HepG2 (cell line): Measurements from ENCODE around the gene ZNF32.

ENCODE experiments used
- BRCA1 ChIP-seq: sonication (generic); formaldehyde crosslinking; IDR thresholded peaks from 2 replicates; pipeline ENCODE4 v1.4.0; 2020; ENCODE audit warnings: missing genetic modification reagents
- ESRRA ChIP-seq: sonication (generic); formaldehyde crosslinking; IDR thresholded peaks from 2 replicates; pipeline ENCODE4 v1.5.1; 2020; ENCODE audit warnings: mild to moderate bottlenecking, low read depth, missing genetic modification reagents
- EZH2 ChIP-seq: conservative IDR thresholded peaks from 2 replicates; pipeline ENCODE4 v1.6.1; 2012; ENCODE audit warnings: mild to moderate bottlenecking, low read depth, low read length, moderate library complexity
- HOXD1 ChIP-seq: sonication (generic); formaldehyde crosslinking; IDR thresholded peaks from 2 replicates; pipeline ENCODE4 v1.5.0; 2020; ENCODE audit warnings: missing genetic modification reagents
- RAD21 ChIP-seq: fragments of 450-650 bp; formaldehyde crosslinking; IDR thresholded peaks from 2 replicates; pipeline ENCODE4 v1.5.0; 2020; ENCODE audit warnings: mild to moderate bottlenecking
- TAF1 ChIP-seq: sonication (generic); formaldehyde crosslinking; IDR thresholded peaks from 2 replicates; pipeline ENCODE4 v1.4.0; 2020; ENCODE audit warnings: missing genetic modification reagents
- ZSCAN29 ChIP-seq: sonication (generic); formaldehyde crosslinking; conservative IDR thresholded peaks from 2 replicates; pipeline ENCODE4 v1.4.0; 2020; ENCODE audit warnings: mild to moderate bottlenecking, missing genetic modification reagents

GRCh38 chr10:43667317-43667731 lies 18.6 kb upstream of the ZNF32 start:
- TF ChIP-seq TAF1 (CRISPR knock-in tag) (no peak), RAD21 (CRISPR knock-in tag) (no peak), EZH2 (no peak), BRCA1 (CRISPR knock-in tag) (no peak), ESRRA (CRISPR knock-in tag) (no peak), ZSCAN29 (CRISPR knock-in tag) (no peak), HOXD1 (CRISPR knock-in tag) (no peak)
